HepG2 (cell line): Measurements from ENCODE around the gene MAP3K9. TPM values are rescaled to one million over a fixed set of nuclear protein-coding genes. Genes with fewer than 3 reads are reported as not detected.

Experiments used
- ATAC-seq: fragments of 200-7000 bp; cut with Tn5 transposase; 3 replicates; pipeline ENCODE4 v1.9.1; 2020; ENCODE audit warnings: mild to moderate bottlenecking, moderate library complexity
- BruUV-seq: library from RNA; stranded (reverse); fragments of 400-500 nt; replicated peaks from 2 replicates; lab custom pipeline; 2021; lab: Mats Ljungman, UMichigan
- CTCF ChIA-PET: fragments of 300-600 bp; formaldehyde crosslinking; extraction: SDS; loops from one replicate; lab custom pipeline; 2021; ENCODE audit warnings: low total read pairs, inconsistent platforms, low intra/inter-chr PET ratio; lab: Yijun Ruan, JAX
- POLR2A ChIA-PET: fragments of 350-600 bp; sonication (Branson Sonifier 250); formaldehyde crosslinking; loops from one replicate; lab custom pipeline; 2020; ENCODE audit warnings: antibody characterized with exemption, inconsistent platforms; lab: Yijun Ruan, JAX
- DNase-seq: peaks from one replicate; pipeline ENCODE4 v3.0.0-alpha.2; 2015; ENCODE audit warnings: low spot score
- FAIRE-seq: peaks from 3 replicates; lab custom pipeline; 2011; peaks lifted over from hg19 to GRCh38; lab: Jason Lieb, UNC
- H2AFZ ChIP-seq: one replicate; pipeline ENCODE4 v1.6.1; 2011; ENCODE audit warnings: low read length, inconsistent platforms
- H3K27ac ChIP-seq: fragments of 300-600 bp; 3 replicates; pipeline ENCODE4 v1.8.0; 2011; ENCODE audit warnings: mixed run types, mild to moderate bottlenecking, mixed read lengths, low read length, inconsistent platforms; ENCODE audit not compliant: insufficient read depth; ENCODE audit errors: extremely low read length
- H3K27me3 ChIP-seq, 2 experiments: fragments of 200-600 bp in 1 of 2; 2 replicates in 1 of 2; 3 replicates in 1 of 2; pipeline versions ENCODE4 v1.6.0 to v1.8.0; 2011; ENCODE audit warnings: low read length in 2 of 2, mild to moderate bottlenecking in 2 of 2, moderate library complexity in 2 of 2, inconsistent platforms in 1 of 2; ENCODE audit not compliant: insufficient read depth in 2 of 2, control insufficient read depth in 1 of 2
- H3K36me3 ChIP-seq, 2 experiments: fragments of 200-600 bp in 1 of 2; replicated peaks in 1 of 2; 2 replicates in 1 of 2; 3 replicates in 1 of 2; pipeline versions ENCODE4 v1.5.1 to v1.8.0; 2011; ENCODE audit warnings: low read length in 2 of 2, inconsistent platforms in 1 of 2; ENCODE audit not compliant: insufficient read depth in 2 of 2, control insufficient read depth in 1 of 2
- H3K4me1 ChIP-seq: 2 replicates; pipeline ENCODE4 v1.5.1; 2012; ENCODE audit warnings: low read length, inconsistent platforms; ENCODE audit not compliant: insufficient read depth
- H3K4me2 ChIP-seq: 2 replicates; pipeline ENCODE4 v1.6.0; 2011; ENCODE audit warnings: low read depth, low read length, inconsistent platforms
- H3K4me3 ChIP-seq, 3 experiments: fragments of 200-600 bp in 1 of 3; sonication (generic), shearing (Covaris generic) in 1 of 3; replicated peaks in 1 of 3; 2 replicates each; pipeline ENCODE4 v1.5.1; 2011 to 2016; ENCODE audit warnings: low read length in 3 of 3, inconsistent platforms in 2 of 3, low read depth in 2 of 3, mild to moderate bottlenecking in 2 of 3, control low read depth in 1 of 3, mixed read lengths in 1 of 3; ENCODE audit not compliant: insufficient read depth in 1 of 3
- H3K79me2 ChIP-seq: one replicate; pipeline ENCODE4 v1.6.1; 2011; ENCODE audit warnings: low read length, inconsistent platforms; ENCODE audit not compliant: insufficient read depth
- H3K9ac ChIP-seq: 2 replicates; pipeline ENCODE4 v1.6.0; 2011; ENCODE audit warnings: mild to moderate bottlenecking, low read depth, low read length, inconsistent platforms; ENCODE audit not compliant: insufficient read depth
- H3K9me3 ChIP-seq: 2 replicates; pipeline ENCODE4 v1.5.1; 2012; ENCODE audit warnings: mild to moderate bottlenecking, low read length
- H4K20me1 ChIP-seq: 2 replicates; pipeline ENCODE4 v1.6.0; 2011; ENCODE audit warnings: inconsistent platforms, mild to moderate bottlenecking, low read length, moderate library complexity; ENCODE audit not compliant: insufficient read depth
- ATF7 ChIP-seq, 2 experiments: fragments of 450-650 bp in 1 of 2; sonication (generic) in 1 of 2; formaldehyde crosslinking in 1 of 2; IDR thresholded peaks; 2 replicates each; pipeline versions ENCODE4 v1.4.0 to v1.6.1; 2016 to 2020; ENCODE audit warnings: antibody characterized with exemption in 1 of 2, mild to moderate bottlenecking in 1 of 2, missing genetic modification reagents in 1 of 2
- DZIP1 ChIP-seq: sonication (generic); formaldehyde crosslinking; IDR thresholded peaks from 2 replicates; pipeline ENCODE4 v1.5.0; 2020; ENCODE audit warnings: mild to moderate bottlenecking, missing genetic modification reagents
- MAFF ChIP-seq: IDR thresholded peaks from 2 replicates; pipeline ENCODE4 v1.6.1; 2011; ENCODE audit warnings: low read depth, low read length, improper control_type of control experiment
- MAFK ChIP-seq, 2 experiments: IDR thresholded peaks in 1 of 2; conservative IDR thresholded peaks in 1 of 2; 2 replicates each; pipeline ENCODE4 v1.6.1; 2011; ENCODE audit warnings: improper control_type of control experiment in 2 of 2, low read length in 2 of 2
- NR0B2 ChIP-seq: sonication (generic); formaldehyde crosslinking; IDR thresholded peaks from 2 replicates; pipeline ENCODE4 v1.4.0; 2020; ENCODE audit warnings: mild to moderate bottlenecking, missing genetic modification reagents
- TCF7 ChIP-seq: sonication (generic); IDR thresholded peaks from 2 replicates; pipeline ENCODE4 v1.6.1; 2016; ENCODE audit warnings: antibody characterized with exemption, low read depth
- ZBED4 ChIP-seq: sonication (generic); formaldehyde crosslinking; IDR thresholded peaks from 2 replicates; pipeline ENCODE4 v1.4.0; 2020; ENCODE audit warnings: missing genetic modification reagents, borderline replicate concordance
- ZNF253 ChIP-seq: sonication (generic); formaldehyde crosslinking; IDR thresholded peaks from 2 replicates; pipeline ENCODE4 v1.8.0; 2022; ENCODE audit warnings: mild to moderate bottlenecking, missing genetic modification reagents, borderline replicate concordance
- ZNF589 ChIP-seq: sonication (generic); formaldehyde crosslinking; conservative IDR thresholded peaks from 2 replicates; pipeline ENCODE4 v1.8.0; 2022; ENCODE audit warnings: mild to moderate bottlenecking, moderate library complexity, missing genetic modification reagents
- ZNF703 ChIP-seq: sonication (generic); formaldehyde crosslinking; IDR thresholded peaks from 2 replicates; pipeline ENCODE4 v1.5.1; 2020; ENCODE audit warnings: missing genetic modification reagents, mild to moderate bottlenecking, moderate library complexity, borderline replicate concordance
- ZNF720 ChIP-seq: sonication (generic); formaldehyde crosslinking; IDR thresholded peaks from 2 replicates; pipeline ENCODE4 v1.4.0; 2020; ENCODE audit warnings: missing genetic modification reagents
- WGBS: methylation state at CpG from one replicate; pipeline ENCODE4 v1.1.6; 2017; ENCODE audit warnings: low lambda C conversion rate; 5-methylcytosine and 5-hydroxymethylcytosine counted together
- in situ Hi-C: cut with HindIII; loops from 2 replicates; pipeline ENCODE4 v1.10.0; 2017; ENCODE audit warnings: low pct_unique_long_range_greater_than_20kb; ENCODE audit not compliant: extremely low pct_ligation_motif_present
- intact Hi-C: fragments of 100-400 bp; cut with micrococcal nuclease; formaldehyde crosslinking; loops from one replicate; pipeline ENCODE4 v1.10.0; 2022; ENCODE audit not compliant: unreplicated experiment
- polyA plus RNA-seq, 8 experiments: library from polyadenylated mRNA; depleted of rRNA in 3 of 8; stranded (reverse) in 7 of 8; unstranded in 1 of 8; fragments of >200 nt; fragmentation: Illumina TruSeq in 4 of 8; extraction: Trizol in 4 of 8; gene quantifications; 2 replicates each; pipeline versions ENCODE4 v1.2.1 to v1.2.3, GENCODE V29; 2011 to 2016; ENCODE audit warnings: low read depth in 4 of 8, missing spikeins in 1 of 8, mixed read lengths in 1 of 8; ENCODE audit not compliant: insufficient read depth in 1 of 8
- total RNA-seq, 5 experiments: library from RNA; depleted of rRNA; stranded (reverse); fragments of >200 nt; fragmentation: Illumina TruSeq; extraction: Trizol; gene quantifications; 2 replicates each; pipeline ENCODE4 v1.2.3, GENCODE V29; 2016; ENCODE audit warnings: low read depth in 1 of 5
- TF ChIP-seq, protein P1 (sequence below): fragments of 450-650 bp; IDR thresholded peaks from 2 replicates; pipeline ENCODE4 v1.6.1; 2017

Gene MAP3K9
- total and polyA plus RNA-seq, 2 of the 13 experiments (the other 11 are each of a cell fraction or from before 2014, with no cell fraction given): 4.3 to 4.5 TPM

DNA sequence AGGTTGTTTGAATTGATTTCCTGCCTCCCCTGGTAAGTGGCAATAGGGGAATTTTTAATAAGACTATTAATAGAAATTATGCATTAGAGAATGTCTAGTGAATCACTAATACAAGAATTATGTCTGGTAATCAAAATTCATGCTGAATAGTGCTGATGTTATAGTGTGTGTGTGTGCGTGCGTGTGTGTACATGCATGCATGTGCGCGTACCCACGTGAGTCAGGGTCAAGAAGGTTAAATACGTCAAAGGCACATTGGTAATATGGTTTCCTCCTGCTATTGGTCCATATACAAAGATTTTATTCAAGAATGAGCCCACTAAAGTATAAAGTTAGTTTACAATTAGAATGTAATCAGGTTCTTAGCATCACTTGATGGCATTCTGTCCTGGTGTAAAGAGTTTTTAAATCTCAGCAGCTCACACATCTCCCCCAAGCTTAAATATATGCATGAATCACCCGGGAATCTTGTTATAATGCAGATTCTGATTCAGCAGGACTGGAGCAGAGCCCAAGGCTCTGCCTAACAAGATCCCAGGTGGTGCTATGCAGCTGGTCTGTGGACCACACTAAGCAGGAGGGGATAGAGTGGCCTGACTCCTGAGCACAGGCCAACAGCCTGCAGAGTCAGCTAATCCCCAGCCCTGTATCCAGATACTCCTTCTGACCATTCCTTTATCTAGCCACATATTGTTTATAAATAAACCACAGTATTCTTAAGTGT is 123.7 kb downstream of the MAP3K9 start:
- no peak for FAIRE-seq
- Histone ChIP-seq H3K4me1 (peaks cover 8% of the 10 kb centered on the region; the same call in 1 of the 2 replicates), H2AFZ (no peak overlapping the region), H3K79me2 (no peaks in the 10 kb centered on the region), H3K9ac (no peak overlapping the region), H3K4me3 (no peak overlapping the region), H3K27ac (no peak overlapping the region), H3K4me2 (no peak overlapping the region), H3K27me3 (peaks cover 0 to 3% of the 10 kb centered on the region in 2 experiments; a peak in 2 of 5 replicates), H3K36me3 (no peaks in the 10 kb centered on the region), H4K20me1 (no peaks in the 10 kb centered on the region), H3K9me3 (no peaks in the 10 kb centered on the region)
- in situ Hi-C loops (no loop called here), intact Hi-C loops (no loop called here)
- BruUV-seq: no TSS peak
- TF ChIP-seq ZNF703 (no peak), TCF7 (no peak), ZNF253 (no peak), DZIP1 (CRISPR knock-in tag) (no peak), MAFK (conservative IDR thresholded peaks at IDR 0.05 in 1 of 2, IDR thresholded peaks at IDR 0.05 in 1 of 2; ENCODE audit: low read length in 2 of 2) (peak in 1 of 2 experiments; percentile 9; a peak in 2 of 4 replicates), ZNF720 (CRISPR knock-in tag) (no peak), ZNF589 (no peak), NR0B2 (CRISPR knock-in tag) (no peak), ZBED4 (CRISPR knock-in tag) (no peak), ATF7 (IDR thresholded peaks at IDR 0.05) (no peak), ATF7 (CRISPR knock-in tag; IDR thresholded peaks at IDR 0.05) (no peak), MAFF (peak; percentile 43; the same call in 1 of the 2 replicates)
- TF ChIP-seq, protein P1, sequence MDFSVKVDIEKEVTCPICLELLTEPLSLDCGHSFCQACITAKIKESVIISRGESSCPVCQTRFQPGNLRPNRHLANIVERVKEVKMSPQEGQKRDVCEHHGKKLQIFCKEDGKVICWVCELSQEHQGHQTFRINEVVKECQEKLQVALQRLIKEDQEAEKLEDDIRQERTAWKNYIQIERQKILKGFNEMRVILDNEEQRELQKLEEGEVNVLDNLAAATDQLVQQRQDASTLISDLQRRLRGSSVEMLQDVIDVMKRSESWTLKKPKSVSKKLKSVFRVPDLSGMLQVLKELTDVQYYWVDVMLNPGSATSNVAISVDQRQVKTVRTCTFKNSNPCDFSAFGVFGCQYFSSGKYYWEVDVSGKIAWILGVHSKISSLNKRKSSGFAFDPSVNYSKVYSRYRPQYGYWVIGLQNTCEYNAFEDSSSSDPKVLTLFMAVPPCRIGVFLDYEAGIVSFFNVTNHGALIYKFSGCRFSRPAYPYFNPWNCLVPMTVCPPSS: no peak
- ChIA-PET POLR2A (no interaction called here), CTCF (no interaction called here)
- no peak for ATAC-seq
- DNase-seq: no peak
- WGBS: 65% methylated on average over 7 of the region's 7 CpGs
